ENCODE data around the gene TNFRSF13B. TPM values are rescaled to one million over a fixed set of nuclear protein-coding genes. Genes with fewer than 3 reads are reported as not detected.

The TNFRSF13B gene
- total RNA-seq, 1 experiment from 2014 or later, result 0.28 TPM

DNA sequence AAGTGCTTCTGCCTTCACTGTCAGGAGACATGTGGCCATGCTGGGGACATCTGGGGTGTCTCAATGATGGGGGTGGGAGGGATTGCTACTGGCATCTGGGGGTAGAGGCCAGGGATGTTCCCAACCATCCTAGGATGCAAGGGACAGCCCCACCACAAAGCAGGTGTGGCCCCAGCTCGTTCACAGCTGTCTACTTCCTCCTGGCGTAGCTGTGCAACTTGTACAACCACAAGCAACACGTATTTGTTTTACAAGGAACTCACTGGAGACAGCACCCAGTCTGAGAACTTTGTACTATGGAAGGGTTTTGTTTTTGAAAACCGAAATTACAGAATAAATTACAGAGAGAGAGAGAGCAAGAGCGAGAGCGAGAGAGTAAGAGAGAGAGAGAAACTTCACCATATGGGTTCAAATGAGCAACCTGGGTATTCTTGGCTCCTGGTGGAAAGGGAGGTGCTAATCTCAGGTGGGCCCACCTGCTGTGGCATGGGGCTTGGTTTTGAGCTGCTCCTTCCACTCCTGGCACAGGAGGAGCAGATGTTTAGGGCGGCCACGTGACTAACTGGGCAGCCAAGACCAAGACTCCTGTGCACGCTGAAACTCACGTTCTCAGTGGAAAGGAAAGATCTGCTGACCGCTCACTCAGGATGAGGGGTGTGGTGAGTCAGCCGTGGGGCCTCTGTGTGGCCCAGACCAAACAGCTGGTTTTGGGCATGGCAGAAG, 17.5 kb upstream of the TNFRSF13B start:
- Histone ChIP-seq H2BK5ac (ENCODE audit: insufficient read length, low read length) (no peak overlapping the region), H3K4me2 (ENCODE audit: insufficient read depth, insufficient read length, low read length) (no peak overlapping the region), H2BK15ac (ENCODE audit: low read depth, low read length) (no peak overlapping the region), H2AK5ac (ENCODE audit: insufficient read length, low read length) (no peak overlapping the region), H3K27ac (ENCODE audit: insufficient read length, low read depth, low read length) (no peak overlapping the region), H2BK120ac (ENCODE audit: low read depth, low read length, poor library complexity, severe bottlenecking) (no peak overlapping the region), H4K5ac (ENCODE audit: insufficient read length, low read depth, low read length) (no peak overlapping the region), H3K18ac (ENCODE audit: insufficient read length, low read depth, low read length) (no peak overlapping the region), H3K9me3 (ENCODE audit: control insufficient read depth, low read depth, low read length) (no peaks in the 10 kb centered on the region), H4K8ac (replicated peaks; ENCODE audit: insufficient read length, low read depth, low read length) (no peak overlapping the region), H3K79me2 (ENCODE audit: insufficient read depth, low read length) (no peaks in the 10 kb centered on the region), H3K4me1 (ENCODE audit: insufficient read depth, low read length) (no peaks in the 10 kb centered on the region), H3K23ac (ENCODE audit: insufficient read length, low read depth, low read length) (no peak overlapping the region), H3K79me1 (ENCODE audit: insufficient read depth, low read depth, low read length, poor library complexity, severe bottlenecking) (no peaks in the 10 kb centered on the region), H3T11ph (ENCODE audit: low read length) (no peak overlapping the region), H2BK12ac (ENCODE audit: insufficient read length, low read depth, low read length) (no peak overlapping the region), H2BK20ac (ENCODE audit: low read depth, low read length, poor library complexity, severe bottlenecking) (no peak overlapping the region), H3K27me3 (ENCODE audit: insufficient read depth, low read length) (no peaks in the 10 kb centered on the region), H3K9ac (ENCODE audit: extremely low read depth, insufficient read length, low read length) (no peak overlapping the region), H4K20me1 (ENCODE audit: control insufficient read depth, insufficient read depth, insufficient read length) (no peaks in the 10 kb centered on the region), H3K23me2 (ENCODE audit: insufficient read length, low read depth, low read length, poor library complexity, severe bottlenecking) (no peaks in the 10 kb centered on the region), H3K14ac (ENCODE audit: insufficient read depth, low read length) (no peak overlapping the region; the same call in 1 of the 2 replicates), H4K91ac (ENCODE audit: insufficient read length, low read depth, low read length) (no peak overlapping the region), H3K4ac (ENCODE audit: low read depth, low read length) (no peak overlapping the region), H3K56ac (ENCODE audit: insufficient read length, low read depth, low read length) (no peak overlapping the region), H2AFZ (ENCODE audit: low read length) (no peak overlapping the region)
- H3K4me3 Mint-ChIP-seq, result no peak overlapping the region
- no peaks in the 10 kb centered on the region for H3K27me3 Mint-ChIP-seq (ENCODE audit: low read depth)
- TF ChIP-seq, protein P1, sequence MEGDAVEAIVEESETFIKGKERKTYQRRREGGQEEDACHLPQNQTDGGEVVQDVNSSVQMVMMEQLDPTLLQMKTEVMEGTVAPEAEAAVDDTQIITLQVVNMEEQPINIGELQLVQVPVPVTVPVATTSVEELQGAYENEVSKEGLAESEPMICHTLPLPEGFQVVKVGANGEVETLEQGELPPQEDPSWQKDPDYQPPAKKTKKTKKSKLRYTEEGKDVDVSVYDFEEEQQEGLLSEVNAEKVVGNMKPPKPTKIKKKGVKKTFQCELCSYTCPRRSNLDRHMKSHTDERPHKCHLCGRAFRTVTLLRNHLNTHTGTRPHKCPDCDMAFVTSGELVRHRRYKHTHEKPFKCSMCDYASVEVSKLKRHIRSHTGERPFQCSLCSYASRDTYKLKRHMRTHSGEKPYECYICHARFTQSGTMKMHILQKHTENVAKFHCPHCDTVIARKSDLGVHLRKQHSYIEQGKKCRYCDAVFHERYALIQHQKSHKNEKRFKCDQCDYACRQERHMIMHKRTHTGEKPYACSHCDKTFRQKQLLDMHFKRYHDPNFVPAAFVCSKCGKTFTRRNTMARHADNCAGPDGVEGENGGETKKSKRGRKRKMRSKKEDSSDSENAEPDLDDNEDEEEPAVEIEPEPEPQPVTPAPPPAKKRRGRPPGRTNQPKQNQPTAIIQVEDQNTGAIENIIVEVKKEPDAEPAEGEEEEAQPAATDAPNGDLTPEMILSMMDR (conservative IDR thresholded peaks at IDR 0.05), result no peak
- no peaks in the 10 kb centered on the region for H3K9me3 Mint-ChIP-seq
- peak overlapping the region in 1 of 3 experiments; percentile 71; a peak in 1 of 7 replicates for H3K27ac Mint-ChIP-seq
- H3K36me3 Mint-ChIP-seq (ENCODE audit: insufficient read depth in 1 of 3, low read depth in 3 of 3), result no peaks in the 10 kb centered on the region; a peak in 1 of 7 replicates
- peaks cover 4 to 7% of the 10 kb centered on the region in 2 experiments for H3K4me1 Mint-ChIP-seq
- WGBS (ENCODE audit: extremely low coverage, insufficient read length, low lambda C conversion rate), result no CpG with 5 or more reads among the region's 12 CpGs
- peak; percentile 25 for DNase-seq

Measured in H9 (cell line).